K562 (cell line): Measurements from ENCODE around the gene VIPR2. TPM values are rescaled to one million over a fixed set of nuclear protein-coding genes. Genes with fewer than 3 reads are reported as not detected.
A peak's percentile ranks its signal among the peaks of the same experiment; 100 is the strongest.

Experiments
- CXXC5 ChIP-seq: fragments of 250-450 bp; sonication (Bioruptor Pico); IDR thresholded peaks from 2 replicates; pipeline ENCODE4 v1.8.0; 2022; ENCODE audit warnings: inconsistent platforms, mild to moderate bottlenecking, moderate library complexity
- LCOR ChIP-seq: sonication (generic); formaldehyde crosslinking; IDR thresholded peaks from 2 replicates; pipeline ENCODE4 v1.8.0; 2022; ENCODE audit warnings: mild to moderate bottlenecking, missing genetic modification reagents
- NFRKB ChIP-seq: fragments of 450-650 bp; IDR thresholded peaks from 2 replicates; pipeline ENCODE4 v1.6.1; 2016; ENCODE audit warnings: low read depth
- NR2C1 ChIP-seq, 2 experiments: fragments of 450-650 bp; IDR thresholded peaks; 2 replicates each; pipeline ENCODE4 v1.6.1; 2017; ENCODE audit warnings: mild to moderate bottlenecking in 2 of 2, antibody characterized with exemption in 1 of 2, inconsistent platforms in 1 of 2, missing compliant biosample characterization in 1 of 2, missing genetic modification characterization in 1 of 2
- PCBP2 ChIP-seq: fragments of 200-400 bp; formaldehyde crosslinking; IDR thresholded peaks from 2 replicates; pipeline ENCODE4 v1.6.1; 2018; ENCODE audit warnings: low read length, low read depth, mild to moderate bottlenecking, moderate library complexity; ENCODE audit not compliant: poor library complexity, severe bottlenecking
- POLR3G ChIP-seq: IDR thresholded peaks from 2 replicates; pipeline ENCODE4 v1.6.1; 2011; ENCODE audit not compliant: insufficient read length, insufficient replicate concordance; ENCODE audit errors: extremely low read depth
- U2AF1 ChIP-seq: fragments of 200-400 bp; formaldehyde crosslinking; optimal IDR thresholded peaks from 2 replicates; pipeline ENCODE3; 2017; ENCODE audit warnings: mild to moderate bottlenecking, low read depth, low read length, moderate library complexity
- XRCC5 ChIP-seq: fragments of 200-400 bp; formaldehyde crosslinking; IDR thresholded peaks from 2 replicates; pipeline ENCODE4 v1.6.1; 2017; ENCODE audit warnings: low read depth, mild to moderate bottlenecking, low read length
- ZFX ChIP-seq: sonication (generic); formaldehyde crosslinking; IDR thresholded peaks from 2 replicates; pipeline ENCODE4 v1.8.0; 2022; ENCODE audit warnings: mild to moderate bottlenecking, missing genetic modification reagents, moderate library complexity
- ZNF263 ChIP-seq: sonication (generic); formaldehyde crosslinking; IDR thresholded peaks from 2 replicates; pipeline ENCODE4 v1.8.0; 2022; ENCODE audit warnings: mild to moderate bottlenecking, missing genetic modification reagents, borderline replicate concordance
- ZNF3 ChIP-seq: fragments of 250-450 bp; sonication (Bioruptor Pico); IDR thresholded peaks from 2 replicates; pipeline ENCODE4 v1.5.0; 2021; ENCODE audit warnings: mild to moderate bottlenecking, moderate library complexity
- ZNF668 ChIP-seq: fragments of 250-450 bp; sonication (Bioruptor Pico); IDR thresholded peaks from 2 replicates; pipeline ENCODE4 v1.8.0; 2022; ENCODE audit warnings: mild to moderate bottlenecking, inconsistent platforms
- polyA plus RNA-seq, 8 experiments: library from polyadenylated mRNA; depleted of rRNA in 4 of 8; stranded (reverse) in 5 of 8; unstranded in 3 of 8; fragments of >200 nt; fragmentation: Nextera tagmentation in 2 of 8; fragmentation: Illumina TruSeq in 1 of 8; extraction: Ambion mirVana in 2 of 8; extraction: Trizol in 1 of 8; gene quantifications; 2 replicates each; pipeline versions ENCODE4 v1.2.1 to v1.2.3, GENCODE V29; 2011 to 2014; ENCODE audit warnings: inconsistent platforms in 1 of 8, missing spikeins in 1 of 8
- total RNA-seq, 7 experiments: library from RNA; depleted of rRNA in 6 of 7; stranded (reverse); fragments of >200 nt in 6 of 7; fragmentation: Illumina TruSeq in 2 of 7; extraction: Trizol in 2 of 7; gene quantifications; 2 replicates each; pipeline versions ENCODE4 v1.2.1 to v1.2.3, GENCODE V29; 2011 to 2021; ENCODE audit warnings: low replicate concordance in 1 of 7
- TF ChIP-seq, protein P1 (sequence below), 2 experiments: fragments of 450-650 bp; formaldehyde crosslinking in 1 of 2; IDR thresholded peaks; 2 replicates each; pipeline versions ENCODE4 v1.4.0 to v1.6.1; 2014 to 2020; ENCODE audit warnings: mild to moderate bottlenecking in 2 of 2, borderline replicate concordance in 1 of 2, low read depth in 1 of 2

Gene VIPR2
- total and polyA plus RNA-seq, 9 of the 15 experiments (the other 6 are each of a cell fraction or from before 2014, with no cell fraction given), result 0.04 TPM; not detected in 8

DNA sequence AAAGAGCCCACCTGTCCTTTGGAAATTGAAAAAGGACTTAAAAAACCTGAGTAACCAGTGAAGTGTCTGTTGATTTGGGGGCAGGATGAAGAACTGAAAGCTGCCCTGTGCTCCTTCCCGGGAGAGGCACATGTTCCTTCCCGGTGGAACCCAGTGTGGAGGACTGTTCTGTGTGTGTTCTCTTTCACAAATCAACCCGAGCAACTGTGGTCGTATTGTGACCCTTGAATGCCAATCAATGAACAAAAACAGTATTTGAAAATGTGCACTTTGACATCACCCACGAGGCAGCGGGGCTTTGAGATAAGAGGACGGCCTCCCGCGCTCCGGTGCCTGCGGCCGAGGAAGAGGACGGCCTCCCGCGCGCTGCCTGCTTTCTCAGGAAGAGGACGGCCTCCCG is 139.0 kb downstream of the VIPR2 start (continued):
- peak; percentile 66; the same call in 1 of the 2 replicates for TF ChIP-seq LCOR (CRISPR knock-in tag)
- TF ChIP-seq CXXC5, result peak; percentile 54; the same call in 1 of the 2 replicates
- no peak for TF ChIP-seq ZNF3 (CRISPR knock-in tag)
- no peak for TF ChIP-seq U2AF1
- 0 out of 2 replicates have a peak, but pooled peaks have one; percentile 43 for TF ChIP-seq NFRKB
- TF ChIP-seq XRCC5, result no peak
- TF ChIP-seq ZNF263, result 0 out of 2 replicates have a peak, but pooled peaks have one; percentile 20
- TF ChIP-seq NR2C1 (IDR thresholded peaks at IDR 0.05), result no peak
- peak; percentile 79 for TF ChIP-seq NR2C1 (tag; IDR thresholded peaks at IDR 0.05)
- 0 out of 2 replicates have a peak, but pooled peaks have one; percentile 42 for TF ChIP-seq ZNF668
- no peak for TF ChIP-seq PCBP2
- TF ChIP-seq POLR3G, result no peak
- TF ChIP-seq, protein P1, sequence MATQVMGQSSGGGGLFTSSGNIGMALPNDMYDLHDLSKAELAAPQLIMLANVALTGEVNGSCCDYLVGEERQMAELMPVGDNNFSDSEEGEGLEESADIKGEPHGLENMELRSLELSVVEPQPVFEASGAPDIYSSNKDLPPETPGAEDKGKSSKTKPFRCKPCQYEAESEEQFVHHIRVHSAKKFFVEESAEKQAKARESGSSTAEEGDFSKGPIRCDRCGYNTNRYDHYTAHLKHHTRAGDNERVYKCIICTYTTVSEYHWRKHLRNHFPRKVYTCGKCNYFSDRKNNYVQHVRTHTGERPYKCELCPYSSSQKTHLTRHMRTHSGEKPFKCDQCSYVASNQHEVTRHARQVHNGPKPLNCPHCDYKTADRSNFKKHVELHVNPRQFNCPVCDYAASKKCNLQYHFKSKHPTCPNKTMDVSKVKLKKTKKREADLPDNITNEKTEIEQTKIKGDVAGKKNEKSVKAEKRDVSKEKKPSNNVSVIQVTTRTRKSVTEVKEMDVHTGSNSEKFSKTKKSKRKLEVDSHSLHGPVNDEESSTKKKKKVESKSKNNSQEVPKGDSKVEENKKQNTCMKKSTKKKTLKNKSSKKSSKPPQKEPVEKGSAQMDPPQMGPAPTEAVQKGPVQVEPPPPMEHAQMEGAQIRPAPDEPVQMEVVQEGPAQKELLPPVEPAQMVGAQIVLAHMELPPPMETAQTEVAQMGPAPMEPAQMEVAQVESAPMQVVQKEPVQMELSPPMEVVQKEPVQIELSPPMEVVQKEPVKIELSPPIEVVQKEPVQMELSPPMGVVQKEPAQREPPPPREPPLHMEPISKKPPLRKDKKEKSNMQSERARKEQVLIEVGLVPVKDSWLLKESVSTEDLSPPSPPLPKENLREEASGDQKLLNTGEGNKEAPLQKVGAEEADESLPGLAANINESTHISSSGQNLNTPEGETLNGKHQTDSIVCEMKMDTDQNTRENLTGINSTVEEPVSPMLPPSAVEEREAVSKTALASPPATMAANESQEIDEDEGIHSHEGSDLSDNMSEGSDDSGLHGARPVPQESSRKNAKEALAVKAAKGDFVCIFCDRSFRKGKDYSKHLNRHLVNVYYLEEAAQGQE (IDR thresholded peaks at IDR 0.05; ENCODE audit: borderline replicate concordance), result no peak
- TF ChIP-seq, protein P1 (CRISPR knock-in tag; IDR thresholded peaks at IDR 0.05; ENCODE audit: low read depth), result no peak
- peak; percentile 41 for TF ChIP-seq ZFX
